ENCODE measurements around the gene BCL11A.

Gene BCL11A

DNA sequence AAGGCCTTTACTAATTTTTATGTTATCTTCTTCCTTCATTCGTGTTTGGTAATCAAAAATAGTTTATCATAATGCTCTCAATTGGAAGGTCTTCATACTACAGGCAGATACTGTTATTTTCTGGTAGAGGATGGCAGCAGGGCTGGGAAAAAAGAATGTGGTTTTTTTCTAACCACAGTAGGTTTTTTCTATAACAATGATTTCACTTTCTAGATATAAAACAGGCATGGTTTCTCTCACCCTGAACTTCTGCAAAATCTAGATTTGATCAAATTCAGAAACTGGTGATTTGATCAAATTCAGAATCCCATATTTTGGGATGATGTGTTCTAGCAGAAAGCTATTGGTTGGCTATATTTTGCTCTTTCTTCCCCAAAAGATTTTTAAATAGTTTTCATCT is 27.6 kb downstream of the BCL11A start:
- no peak for DNase-seq (ENCODE audit: low read depth)

GRCh38 chr2:60524874-60525273 is 28.6 kb downstream of the BCL11A start:
- DNase-seq (ENCODE audit: low read depth): no peak

DNA sequence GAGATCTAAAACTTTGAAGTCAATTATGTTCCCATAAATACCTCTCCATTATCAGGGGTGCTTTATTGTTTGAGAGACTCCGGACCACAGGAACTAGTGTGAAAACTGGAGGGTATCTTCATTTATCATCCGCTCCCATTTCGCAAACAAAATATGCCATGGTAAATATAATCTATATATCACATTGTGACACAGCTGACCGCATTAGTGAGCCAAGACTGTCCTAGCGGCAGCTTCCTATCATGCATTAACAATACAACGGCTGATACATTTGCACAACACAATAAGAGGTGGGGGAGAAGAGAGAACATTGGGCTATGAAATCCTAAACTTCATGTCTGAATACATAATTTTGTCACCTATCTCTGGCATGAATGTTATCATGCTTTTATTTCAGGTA is 29.5 kb downstream of the BCL11A start:
- DNase-seq (ENCODE audit: low read depth): no peak

- DNase-seq (ENCODE audit: low read depth): no peak
Measured at GRCh38 chr2:60522462-60522861, 31.0 kb downstream of the BCL11A start.

DNA sequence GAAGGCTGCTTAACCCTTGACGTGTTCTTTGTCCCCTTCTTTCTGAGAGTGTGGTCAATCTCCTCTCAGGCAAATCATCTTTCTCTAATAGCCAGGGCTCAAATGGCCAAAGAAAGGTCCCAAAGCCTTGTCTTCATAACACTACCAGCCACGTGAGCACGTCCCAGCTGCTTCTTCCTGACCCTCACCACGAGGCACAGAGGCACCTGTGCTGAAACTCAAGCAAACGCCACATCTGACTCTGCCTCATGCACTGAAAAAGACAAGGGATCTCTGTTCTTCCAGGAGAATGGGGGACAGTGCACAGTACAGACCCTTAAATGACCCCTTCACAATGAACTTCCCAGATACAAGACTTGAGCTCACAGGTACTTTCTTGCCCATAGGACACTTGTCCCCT is 31.8 kb downstream of the BCL11A start:
- no peak for DNase-seq (ENCODE audit: low read depth)

DNA sequence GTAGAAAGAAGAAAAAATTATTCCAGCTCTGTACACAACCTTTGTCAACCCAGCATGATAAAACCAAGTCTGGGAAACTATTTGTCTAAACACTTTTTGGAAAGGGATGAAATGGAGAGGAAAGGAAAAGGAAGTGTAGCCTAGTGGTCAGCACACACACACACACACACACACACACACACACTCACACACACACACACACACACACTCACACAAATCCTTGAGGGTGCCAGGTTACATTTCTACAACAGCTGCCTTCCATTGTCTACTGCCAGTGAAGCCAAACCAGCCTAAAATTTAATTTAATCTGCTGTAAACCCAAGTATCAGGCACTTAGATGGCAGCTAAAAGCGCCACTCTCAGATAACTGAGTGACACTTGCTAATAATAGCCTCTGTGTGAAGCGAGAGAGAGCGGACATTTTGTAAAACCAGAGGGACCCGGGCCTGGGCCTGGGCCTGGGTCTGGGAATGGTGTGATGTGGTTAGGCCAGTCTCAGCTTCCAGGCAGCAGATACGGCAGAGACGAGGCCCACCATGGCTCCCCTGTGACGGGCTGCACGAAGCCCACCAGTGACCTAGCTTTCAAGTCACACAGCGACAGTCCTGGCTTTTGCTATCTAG is 32.4 kb downstream of the BCL11A start:
- DNase-seq (ENCODE audit: low read depth): no peak

DNA sequence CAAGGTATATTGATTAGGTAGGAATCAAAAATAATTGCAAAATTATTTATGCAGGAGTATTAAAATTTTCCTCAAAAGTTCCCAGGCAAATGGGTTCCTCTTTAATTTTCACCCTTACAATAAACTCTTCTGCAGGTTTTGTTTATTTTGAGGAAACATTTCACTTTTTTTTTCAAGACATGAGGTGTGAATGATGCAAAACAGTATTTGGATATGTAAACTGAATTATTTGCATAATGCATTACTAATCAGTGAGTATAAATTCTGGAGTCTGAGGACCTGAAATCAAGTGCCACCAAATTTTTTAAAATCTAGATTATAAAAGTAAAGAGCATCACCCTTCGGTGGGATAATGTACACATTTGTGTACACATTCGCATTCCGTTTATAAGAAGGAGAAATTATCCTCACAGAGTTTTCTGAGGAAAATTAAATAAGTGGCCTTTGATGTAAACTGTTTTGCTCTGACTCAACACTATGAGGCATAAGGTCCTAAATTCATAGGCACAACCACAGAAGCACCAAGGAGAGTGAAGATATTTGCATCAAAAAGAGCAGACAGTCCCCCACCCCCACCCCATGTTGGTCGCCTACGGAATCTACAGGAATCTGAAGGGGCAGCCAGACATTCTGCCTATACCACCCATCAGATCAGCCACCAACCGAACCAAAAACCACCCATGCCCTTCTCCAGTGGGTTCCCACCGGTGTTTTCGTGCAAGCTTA is 33.1 kb downstream of the BCL11A start:
- no peak for DNase-seq (ENCODE audit: low read depth)

- no peak for DNase-seq (ENCODE audit: low read depth)
Measured at GRCh38 chr2:60519231-60519863, 34.1 kb downstream of the BCL11A start.

DNA sequence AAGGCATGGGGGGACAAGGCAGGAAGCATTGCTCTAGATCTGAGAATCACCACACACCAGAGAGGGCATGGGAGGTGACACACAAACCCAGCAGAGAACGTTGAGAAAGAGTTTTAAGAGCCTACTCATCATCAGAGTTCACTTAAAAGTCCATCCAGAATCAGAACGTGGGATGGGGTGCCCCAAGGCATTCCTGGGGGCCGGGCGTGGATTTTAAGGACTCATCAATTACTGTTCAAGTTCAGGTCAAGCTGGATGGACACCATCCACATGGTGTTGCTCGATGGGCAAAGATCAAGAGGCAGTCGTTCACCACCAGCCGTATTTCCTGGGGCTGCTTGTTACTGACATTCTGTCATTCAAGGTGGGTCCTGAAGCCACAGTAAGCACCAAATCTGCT is 34.9 kb downstream of the BCL11A start:
- DNase-seq (ENCODE audit: low read depth): no peak

DNA sequence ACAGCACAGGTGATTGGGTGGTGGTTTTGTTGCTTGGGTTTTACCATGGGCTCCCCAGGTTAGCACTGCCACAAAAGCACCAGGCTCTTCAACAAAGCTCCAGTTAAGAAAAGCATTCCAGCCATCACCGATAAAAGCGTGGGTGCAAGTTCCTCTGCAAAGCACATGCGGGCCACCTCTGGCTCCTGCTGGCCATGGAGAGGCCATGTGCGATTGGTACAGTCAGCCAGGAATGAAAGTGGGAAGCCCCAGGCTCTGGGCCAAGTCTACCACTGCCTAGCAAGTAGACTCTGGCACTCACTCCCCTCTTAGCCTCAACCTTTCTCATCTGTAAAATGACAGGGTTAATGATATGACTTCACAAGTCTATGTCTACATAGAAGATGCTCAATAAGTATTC is 36.0 kb downstream of the BCL11A start:
- DNase-seq (ENCODE audit: low read depth): no peak

DNA sequence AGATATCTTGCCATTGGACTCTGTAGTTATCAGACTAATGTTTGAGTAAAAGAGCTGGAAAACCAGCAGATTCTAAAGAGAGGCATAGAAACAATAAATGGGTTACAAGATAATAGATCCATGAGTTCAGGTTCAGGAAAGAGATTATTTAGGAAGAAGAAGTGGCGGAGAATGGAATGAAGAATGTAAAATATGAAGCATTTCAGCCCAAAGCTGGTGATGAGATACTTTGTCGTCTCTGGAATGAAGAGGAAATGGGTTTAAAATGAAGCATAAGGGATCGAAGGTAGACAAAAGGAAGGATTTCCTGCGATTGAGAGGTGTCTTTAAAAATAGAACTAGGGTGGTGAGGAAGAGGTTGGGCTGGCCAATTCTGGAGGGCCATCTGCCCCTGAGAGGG is 36.6 kb downstream of the BCL11A start:
- DNase-seq (ENCODE audit: low read depth): no peak

DNA sequence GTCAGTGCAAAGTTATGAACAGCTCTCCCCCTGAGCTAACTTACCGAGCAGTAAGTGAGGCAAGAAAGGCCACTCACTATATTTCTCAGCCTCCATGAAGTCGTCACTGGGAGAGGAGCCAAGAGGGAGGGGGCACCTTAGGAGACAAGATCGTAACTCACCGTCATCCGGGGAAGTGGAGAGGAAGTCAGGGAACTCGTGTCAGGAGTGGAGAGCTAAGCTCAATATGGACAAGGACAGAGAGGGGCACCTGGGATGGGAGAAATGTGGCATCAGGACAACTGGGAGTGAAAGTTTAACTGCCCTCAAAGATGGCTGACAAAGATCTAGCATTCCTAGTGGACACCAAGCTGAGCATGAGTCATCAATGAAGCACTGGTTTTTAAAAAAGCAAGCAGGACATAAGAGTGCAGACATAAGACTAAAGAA is 37.1 kb downstream of the BCL11A start:
- no peak for DNase-seq (ENCODE audit: low read depth)

- no peak for DNase-seq (ENCODE audit: low read depth)
Measured at GRCh38 chr2:60515721-60516226, 37.7 kb downstream of the BCL11A start.

DNA sequence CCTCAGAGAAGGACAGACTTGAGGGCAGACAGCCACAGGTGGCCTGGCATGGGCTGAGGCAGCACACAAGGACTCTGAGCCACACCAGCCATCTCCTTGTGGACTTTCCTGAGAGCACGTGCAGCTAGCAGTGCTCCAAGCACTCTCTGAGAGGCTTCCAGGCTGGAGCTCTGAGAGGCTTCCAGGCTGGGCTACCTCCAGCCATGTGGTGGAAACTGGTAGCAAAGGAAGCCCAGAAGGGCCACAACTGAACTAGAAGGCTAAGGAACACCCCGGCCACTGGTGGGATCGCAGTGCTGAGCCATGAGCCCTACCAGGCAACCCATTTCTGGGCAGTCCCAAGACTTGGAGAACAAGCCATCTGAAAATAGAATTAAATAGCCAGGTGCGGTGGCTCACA is 39.5 kb downstream of the BCL11A start:
- DNase-seq (ENCODE audit: low read depth): no peak

GRCh38 chr2:60513191-60513590 is 40.3 kb downstream of the BCL11A start:
- no peak for DNase-seq (ENCODE audit: low read depth)

DNA sequence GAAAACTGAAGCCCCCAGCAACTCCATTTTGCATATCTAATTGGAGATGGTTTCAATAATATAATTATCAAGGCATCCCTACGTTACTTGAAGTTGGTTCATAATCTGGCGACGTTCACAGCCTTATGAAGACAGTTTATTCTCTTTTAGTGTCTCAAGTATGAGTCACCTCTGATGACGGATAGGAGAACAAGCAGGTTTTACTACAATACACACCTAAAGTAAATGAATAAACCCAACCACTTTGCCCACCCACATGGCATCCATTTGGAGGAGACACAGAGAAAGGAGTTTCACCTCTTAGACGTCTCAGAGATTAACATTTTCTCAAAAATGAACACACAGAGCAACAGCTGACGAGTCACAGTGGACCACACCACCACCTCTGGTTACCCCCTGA is 40.8 kb downstream of the BCL11A start:
- DNase-seq (ENCODE audit: low read depth): no peak

GRCh38 chr2:60512062-60512622 is 41.3 kb downstream of the BCL11A start:
- no peak for DNase-seq (ENCODE audit: low read depth)

GRCh38 chr2:60510713-60511112 is 42.7 kb downstream of the BCL11A start:
- no peak for DNase-seq (ENCODE audit: low read depth)

- DNase-seq (ENCODE audit: low read depth): no peak
Measured at GRCh38 chr2:60509066-60509465, 44.4 kb downstream of the BCL11A start.

DNA sequence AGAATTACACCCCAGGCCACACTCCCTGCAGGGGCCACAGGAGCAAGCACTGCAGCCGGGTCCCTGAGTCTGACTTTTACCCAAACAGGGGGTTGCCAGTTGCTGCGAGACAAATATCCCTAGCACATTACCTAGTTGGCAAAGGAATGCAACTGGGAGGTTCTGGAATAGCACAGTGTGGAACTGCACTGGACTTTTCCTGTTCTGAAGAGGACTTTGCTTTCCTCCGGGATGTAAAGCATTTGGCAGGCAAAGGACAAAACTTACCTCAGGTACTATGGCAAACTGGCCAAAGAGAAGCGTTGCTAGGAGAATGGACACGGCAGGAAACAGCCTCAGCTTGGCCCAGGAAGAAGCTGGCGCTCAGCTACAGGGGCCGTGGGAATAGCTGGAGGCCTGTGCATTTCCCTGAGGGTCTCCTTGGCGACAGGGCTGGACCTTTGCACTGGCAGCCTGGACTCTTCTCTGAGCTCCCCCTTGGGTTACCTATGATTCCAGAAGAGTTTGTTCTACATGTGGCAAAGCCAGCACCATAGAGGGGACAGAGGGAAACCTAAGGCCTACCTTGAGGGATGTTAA is 45.0 kb downstream of the BCL11A start:
- DNase-seq (ENCODE audit: low read depth): no peak

GRCh38 chr2:60507211-60507965 is 46.1 kb downstream of the BCL11A start:
- no peak for DNase-seq (ENCODE audit: low read depth)

DNA sequence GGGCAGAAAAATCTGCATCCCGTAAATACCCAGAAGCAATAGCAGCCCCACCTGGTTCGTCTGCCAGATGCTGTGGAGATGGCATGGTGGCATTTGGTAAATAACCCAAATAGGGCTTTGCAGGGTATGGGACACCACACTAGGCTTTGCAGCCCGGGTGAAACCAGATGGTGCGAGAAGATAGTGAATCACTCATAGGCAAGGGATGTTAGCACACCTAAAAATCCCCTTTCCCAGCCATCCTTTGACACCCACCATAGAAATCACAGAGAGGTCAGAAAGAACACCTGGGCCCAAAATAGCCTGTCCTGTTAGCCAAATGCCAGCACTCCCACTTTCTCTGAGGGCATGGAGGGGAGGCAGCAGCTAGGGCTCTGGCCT is 47.6 kb downstream of the BCL11A start:
- no peak for DNase-seq (ENCODE audit: low read depth)

Measured in activated T-helper 9 cell treated with anti-CD3 and anti-CD28 coated beads, Interleukin-2, amount 50 U/mL, for 16 hours (primary cell).